Tibial nerve (tissue), 4 donors: ENCODE measurements around the gene GPBP1. TPM values are rescaled to one million over a fixed set of nuclear protein-coding genes. Genes with fewer than 3 reads are reported as not detected.

ENCODE experiments used
- DNase-seq, 2 donors: peaks; one replicate each; pipeline ENCODE4 v3.0.0-alpha.2; 2019; ENCODE audit warnings: low spot score in 2 of 2
- H3K27ac ChIP-seq, 4 donors: fragments of 200-600 bp; sonication (generic) in 3 of 4; one replicate each; pipeline ENCODE4 v1.5.1; 2017 to 2019; ENCODE audit warnings: mild to moderate bottlenecking in 1 of 4
- H3K27me3 ChIP-seq, 2 donors: fragments of 200-600 bp; sonication (generic) in 1 of 2; one replicate each; pipeline versions ENCODE4 v1.5.1 to v1.6.0; 2017 to 2019
- H3K36me3 ChIP-seq, 3 donors: fragments of 200-600 bp; sonication (generic); one replicate each; pipeline ENCODE4 v1.5.1; 2018 to 2019
- H3K4me1 ChIP-seq, 4 donors: fragments of 200-600 bp; sonication (generic) in 3 of 4; one replicate each; pipeline ENCODE4 v1.5.1; 2017 to 2019
- H3K4me3 ChIP-seq, 4 donors: fragments of 200-600 bp; sonication (generic) in 3 of 4; one replicate each; pipeline ENCODE4 v1.5.1; 2017 to 2019; ENCODE audit warnings: mild to moderate bottlenecking in 1 of 4, moderate library complexity in 1 of 4
- H3K9me3 ChIP-seq, 4 donors: fragments of 200-600 bp; sonication (generic) in 3 of 4; one replicate each; pipeline ENCODE4 v1.5.1; 2017 to 2019
- CTCF ChIP-seq, 5 experiments: fragments of 200-600 bp in 3 of 5; fragments of 450-650 bp in 2 of 5; sonication (generic) in 3 of 5; IDR thresholded peaks; one replicate each; pipeline ENCODE4 v1.5.1; 2016 to 2019; ENCODE audit warnings: antibody characterized with exemption in 5 of 5, mild to moderate bottlenecking in 3 of 5, moderate library complexity in 2 of 5
- EP300 ChIP-seq, 2 donors: sonication (generic); formaldehyde crosslinking; IDR thresholded peaks; one replicate each; pipeline ENCODE4 v1.6.1; 2017; ENCODE audit warnings: antibody characterized with exemption in 2 of 2, mild to moderate bottlenecking in 1 of 2
- POLR2A ChIP-seq, 2 donors: fragments of 450-650 bp; IDR thresholded peaks; one replicate each; pipeline ENCODE4 v1.6.1; 2017; ENCODE audit warnings: antibody characterized with exemption in 2 of 2, mild to moderate bottlenecking in 2 of 2, moderate library complexity in 2 of 2
- WGBS, 2 donors: methylation state at CpG; one replicate each; pipeline ENCODE4 v1.1.5; 2018; 5-methylcytosine and 5-hydroxymethylcytosine counted together
- total RNA-seq, 4 donors: library from RNA; depleted of rRNA; stranded (reverse); fragments of >200 nt; gene quantifications; one replicate each; pipeline ENCODE4 v1.1.0, GENCODE V29; 2016

The GPBP1 gene
- total RNA-seq, 4 donors from 2014 or later, result 74.3 to 107 (median 84.9) TPM

- 62 to 69% methylated on average over 4 of the region's 4 CpGs for WGBS, 2 donors
- Histone ChIP-seq H3K27ac (no peak overlapping the region), H3K4me1 (peaks cover 0 to 11% (median 3%) of the 10 kb centered on the region in 4 donors)
Measured at GRCh38 chr5:57219386-57219785, 45.5 kb downstream of the GPBP1 start.

GRCh38 chr5:57221049-57221568 is 47.2 kb downstream of the GPBP1 start:
- no peaks in the 10 kb centered on the region for H3K27me3 ChIP-seq
- peak overlapping the region in 1 of 4 donors; percentile 4 for H3K27ac ChIP-seq
- no peak overlapping the region for H3K4me3 ChIP-seq
- DNase-seq, result peak in 1 of 2 donors; percentile 80
- 80 to 87% methylated on average over 2 of the region's 2 CpGs for WGBS, 2 donors
- TF ChIP-seq EP300 (IDR thresholded peaks at IDR 0.05) (no peak), CTCF (IDR thresholded peaks at IDR 0.05) (peak; percentile 80 to 94 (median 85))
- no peaks in the 10 kb centered on the region for H3K9me3 ChIP-seq
- H3K36me3 ChIP-seq, result peaks cover 0 to 6% (median 0%) of the 10 kb centered on the region in 3 donors
- peaks cover 0 to 11% (median 3%) of the 10 kb centered on the region in 4 donors for H3K4me1 ChIP-seq

More at GRCh38 chr5:57219386-57219785, 45.5 kb downstream of the GPBP1 start:
- peaks cover 0 to 17% (median 0%) of the 10 kb centered on the region in 3 donors for H3K36me3 ChIP-seq
- no peak for TF ChIP-seq EP300 (IDR thresholded peaks at IDR 0.05)
- TF ChIP-seq CTCF (IDR thresholded peaks at IDR 0.05), result no peak
- TF ChIP-seq POLR2A (IDR thresholded peaks at IDR 0.05), result no peak
- H3K4me3 ChIP-seq, result no peak overlapping the region
- H3K27me3 ChIP-seq, result no peaks in the 10 kb centered on the region
- no peak for DNase-seq
- H3K9me3 ChIP-seq, result no peaks in the 10 kb centered on the region

- Histone ChIP-seq H3K27ac (no peak overlapping the region), H3K9me3 (no peaks in the 10 kb centered on the region), H3K36me3 (peaks cover 0 to 2% (median 0%) of the 10 kb centered on the region in 3 donors), H3K4me3 (no peak overlapping the region), H3K4me1 (peaks cover 0 to 10% (median 2%) of the 10 kb centered on the region in 4 donors), H3K27me3 (no peaks in the 10 kb centered on the region)
- TF ChIP-seq EP300 (IDR thresholded peaks at IDR 0.05), result no peak
- no peak for TF ChIP-seq CTCF (IDR thresholded peaks at IDR 0.05)
- TF ChIP-seq POLR2A (IDR thresholded peaks at IDR 0.05), result no peak
- 80 to 83% methylated on average over 3 of the region's 3 CpGs for WGBS, 2 donors
- DNase-seq, result no peak
Measured at GRCh38 chr5:57225553-57225952, 51.7 kb downstream of the GPBP1 start.

- TF ChIP-seq CTCF (IDR thresholded peaks at IDR 0.05) (no peak), EP300 (IDR thresholded peaks at IDR 0.05) (no peak)
- WGBS, 2 donors, result 96 to 99% methylated on average over 4 of the region's 4 CpGs
- DNase-seq, result no peak
- H3K27ac ChIP-seq, result no peak overlapping the region
- H3K27me3 ChIP-seq, result no peaks in the 10 kb centered on the region
- H3K4me1 ChIP-seq, result peaks cover 0 to 6% (median 0%) of the 10 kb centered on the region in 4 donors
- H3K9me3 ChIP-seq, result no peaks in the 10 kb centered on the region
- H3K4me3 ChIP-seq, result no peak overlapping the region
- peaks cover 0 to 34% (median 7%) of the 10 kb centered on the region in 3 donors for H3K36me3 ChIP-seq
Measured at GRCh38 chr5:57229313-57229712, 55.5 kb downstream of the GPBP1 start.

GRCh38 chr5:57231607-57232006 is 57.7 kb downstream of the GPBP1 start:
- H3K4me3 ChIP-seq, result no peak overlapping the region
- 84 to 85% methylated on average over 4 of the region's 4 CpGs for WGBS, 2 donors
- DNase-seq, result no peak
- H3K4me1 ChIP-seq, result no peaks in the 10 kb centered on the region
- no peaks in the 10 kb centered on the region for H3K27me3 ChIP-seq
- H3K27ac ChIP-seq, result no peak overlapping the region
- TF ChIP-seq POLR2A (IDR thresholded peaks at IDR 0.05) (no peak), EP300 (IDR thresholded peaks at IDR 0.05) (no peak), CTCF (IDR thresholded peaks at IDR 0.05) (no peak)
- H3K36me3 ChIP-seq, result peaks cover 0 to 38% (median 7%) of the 10 kb centered on the region in 3 donors
- no peaks in the 10 kb centered on the region for H3K9me3 ChIP-seq
